Astrocyte (in vitro differentiated cells and primary cell): ENCODE results near the gene ARSA.

Source experiments
- EZH2 ChIP-seq: IDR thresholded peaks from 2 replicates; pipeline ENCODE4 v1.6.1; 2012; ENCODE audit warnings: mild to moderate bottlenecking, low read length, inconsistent platforms; ENCODE audit not compliant: insufficient read depth
- TF ChIP-seq, protein P1 (sequence below): IDR thresholded peaks from 2 replicates; pipeline ENCODE4 v1.5.1; 2011; ENCODE audit warnings: low read depth, mild to moderate bottlenecking, inconsistent platforms, low read length, moderate library complexity; ENCODE audit not compliant: insufficient read depth

DNA sequence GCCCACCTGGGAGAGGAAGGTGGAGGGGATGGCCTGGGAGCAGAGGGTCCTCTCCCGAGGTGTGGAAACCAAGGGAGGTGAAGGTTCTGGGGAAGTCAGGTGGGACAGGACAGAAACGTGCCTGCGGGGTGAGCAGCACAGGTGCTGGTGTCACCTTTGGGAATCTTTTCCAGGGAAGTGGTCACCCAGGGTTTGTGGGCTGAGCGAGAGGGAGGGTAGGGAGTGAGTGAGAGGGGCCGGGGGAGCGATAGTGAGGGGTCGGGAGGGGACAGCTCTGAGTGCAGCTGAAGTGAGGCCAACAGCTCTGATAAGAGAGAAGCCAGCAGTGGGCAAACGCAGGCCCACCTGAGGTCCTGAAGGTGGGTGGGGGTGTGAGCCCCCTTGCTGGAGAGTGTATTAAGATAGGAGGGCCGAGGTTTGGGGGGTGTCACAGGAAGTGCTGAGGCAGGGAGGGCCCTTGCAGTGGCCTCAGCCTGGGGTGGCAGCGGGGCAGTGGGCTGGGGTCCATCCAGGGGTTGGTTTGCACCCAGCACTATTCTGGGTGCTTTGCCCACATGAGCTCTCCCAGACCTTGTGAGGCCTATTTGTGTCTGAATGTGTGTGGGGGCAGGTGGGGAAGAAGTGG is 43.1 kb upstream of the ARSA start:
- TF ChIP-seq, protein P1, sequence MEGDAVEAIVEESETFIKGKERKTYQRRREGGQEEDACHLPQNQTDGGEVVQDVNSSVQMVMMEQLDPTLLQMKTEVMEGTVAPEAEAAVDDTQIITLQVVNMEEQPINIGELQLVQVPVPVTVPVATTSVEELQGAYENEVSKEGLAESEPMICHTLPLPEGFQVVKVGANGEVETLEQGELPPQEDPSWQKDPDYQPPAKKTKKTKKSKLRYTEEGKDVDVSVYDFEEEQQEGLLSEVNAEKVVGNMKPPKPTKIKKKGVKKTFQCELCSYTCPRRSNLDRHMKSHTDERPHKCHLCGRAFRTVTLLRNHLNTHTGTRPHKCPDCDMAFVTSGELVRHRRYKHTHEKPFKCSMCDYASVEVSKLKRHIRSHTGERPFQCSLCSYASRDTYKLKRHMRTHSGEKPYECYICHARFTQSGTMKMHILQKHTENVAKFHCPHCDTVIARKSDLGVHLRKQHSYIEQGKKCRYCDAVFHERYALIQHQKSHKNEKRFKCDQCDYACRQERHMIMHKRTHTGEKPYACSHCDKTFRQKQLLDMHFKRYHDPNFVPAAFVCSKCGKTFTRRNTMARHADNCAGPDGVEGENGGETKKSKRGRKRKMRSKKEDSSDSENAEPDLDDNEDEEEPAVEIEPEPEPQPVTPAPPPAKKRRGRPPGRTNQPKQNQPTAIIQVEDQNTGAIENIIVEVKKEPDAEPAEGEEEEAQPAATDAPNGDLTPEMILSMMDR: no peak
- TF ChIP-seq EZH2: no peak
